Nephron progenitor cell (in vitro differentiated cells): ENCODE data around the gene CSNK1D.

ENCODE experiments used
- DNase-seq: peaks from one replicate; pipeline ENCODE4 v3.0.0; 2021
- H3K27ac Mint-ChIP-seq: 2 replicates; pipeline ENCODE4 v1.8.0; 2021; ENCODE audit warnings: mild to moderate bottlenecking, moderate library complexity, mixed read lengths
- H3K27me3 Mint-ChIP-seq: 2 replicates; pipeline ENCODE4 v1.8.0; 2021; ENCODE audit warnings: mild to moderate bottlenecking, low read depth, mixed read lengths; ENCODE audit not compliant: poor library complexity
- H3K36me3 Mint-ChIP-seq: 2 replicates; pipeline ENCODE4 v1.8.0; 2021; ENCODE audit warnings: low read depth, mixed read lengths
- H3K4me1 Mint-ChIP-seq: 2 replicates; pipeline ENCODE4 v1.8.0; 2021; ENCODE audit warnings: mixed read lengths
- H3K4me3 Mint-ChIP-seq: 2 replicates; pipeline ENCODE4 v1.8.0; 2021; ENCODE audit warnings: mild to moderate bottlenecking, moderate library complexity, mixed read lengths
- H3K9me3 Mint-ChIP-seq: 2 replicates; pipeline ENCODE4 v1.8.0; 2021; ENCODE audit warnings: mild to moderate bottlenecking, moderate library complexity, mixed read lengths
- CTCF ChIP-seq: fragments of 200-600 bp; sonication (generic); IDR thresholded peaks from 2 replicates; pipeline ENCODE4 v1.5.0; 2021; ENCODE audit warnings: antibody characterized with exemption

The CSNK1D gene

GRCh38 chr17:82277851-82278250 lies 4.4 kb upstream of the CSNK1D start:
- Mint-ChIP-seq H3K4me3 (peak overlapping the region; percentile 49), H3K36me3 (peaks cover 25% of the 10 kb centered on the region), H3K27me3 (peaks cover 3% of the 10 kb centered on the region), H3K4me1 (peaks cover 65% of the 10 kb centered on the region), H3K27ac (peak overlapping the region; percentile 45), H3K9me3 (peaks cover 7% of the 10 kb centered on the region)
- TF ChIP-seq CTCF = no peak
- DNase-seq = no peak

- TF ChIP-seq CTCF = no peak
- H3K27ac Mint-ChIP-seq = peak overlapping the region; percentile 64
- no peak for DNase-seq
- H3K36me3 Mint-ChIP-seq = peaks cover 32% of the 10 kb centered on the region
- peaks cover 7% of the 10 kb centered on the region for H3K9me3 Mint-ChIP-seq
- peaks cover 3% of the 10 kb centered on the region for H3K27me3 Mint-ChIP-seq
- peaks cover 73% of the 10 kb centered on the region for H3K4me1 Mint-ChIP-seq
- peak overlapping the region; percentile 43 for H3K4me3 Mint-ChIP-seq
These were observed 3.4 kb upstream of the CSNK1D start for GRCh38 chr17:82276938-82277337.

GRCh38 chr17:82275326-82275725 lies 1.8 kb upstream of the CSNK1D start:
- Mint-ChIP-seq H3K27ac (peak overlapping the region; percentile 29), H3K4me3 (no peak overlapping the region), H3K36me3 (peaks cover 48% of the 10 kb centered on the region), H3K27me3 (no peaks in the 10 kb centered on the region), H3K9me3 (peaks cover 7% of the 10 kb centered on the region), H3K4me1 (peaks cover 76% of the 10 kb centered on the region)
- TF ChIP-seq CTCF = no peak
- no peak for DNase-seq

GRCh38 chr17:82274134-82275020 lies 877 bp upstream of the CSNK1D start:
- Mint-ChIP-seq H3K4me1 (peaks cover 85% of the 10 kb centered on the region), H3K27ac (peak overlapping the region; percentile 64), H3K4me3 (peak overlapping the region; percentile 95), H3K27me3 (no peaks in the 10 kb centered on the region), H3K36me3 (peaks cover 58% of the 10 kb centered on the region), H3K9me3 (peaks cover 7% of the 10 kb centered on the region)
- TF ChIP-seq CTCF = no peak
- no peak for DNase-seq

GRCh38 chr17:82272495-82273326 lies 789 bp downstream of the CSNK1D start:
- H3K4me1 Mint-ChIP-seq = peaks cover 86% of the 10 kb centered on the region
- H3K9me3 Mint-ChIP-seq = peaks cover 7% of the 10 kb centered on the region
- H3K27ac Mint-ChIP-seq = peak overlapping the region; percentile 100
- peak overlapping the region; percentile 95 for H3K4me3 Mint-ChIP-seq
- H3K36me3 Mint-ChIP-seq = peaks cover 60% of the 10 kb centered on the region
- no peaks in the 10 kb centered on the region for H3K27me3 Mint-ChIP-seq
- DNase-seq = peak; percentile 67
- TF ChIP-seq CTCF = no peak
